GM19372 (cell line): ENCODE results near the gene ORM1.
"Not testable (repeated sequence)": the region's sequence is repeated elsewhere in the genome, so short reads cannot be mapped to it uniquely, and the experiment has no call there.

Experiments used
- ATAC-seq: cut with Tn5 transposase; IDR thresholded peaks from one replicate; pipeline ENCODE4 v1.9.1; 2021; ENCODE audit warnings: mild to moderate bottlenecking, low read depth, moderate library complexity; ENCODE audit not compliant: unreplicated experiment

The ORM1 gene

DNA sequence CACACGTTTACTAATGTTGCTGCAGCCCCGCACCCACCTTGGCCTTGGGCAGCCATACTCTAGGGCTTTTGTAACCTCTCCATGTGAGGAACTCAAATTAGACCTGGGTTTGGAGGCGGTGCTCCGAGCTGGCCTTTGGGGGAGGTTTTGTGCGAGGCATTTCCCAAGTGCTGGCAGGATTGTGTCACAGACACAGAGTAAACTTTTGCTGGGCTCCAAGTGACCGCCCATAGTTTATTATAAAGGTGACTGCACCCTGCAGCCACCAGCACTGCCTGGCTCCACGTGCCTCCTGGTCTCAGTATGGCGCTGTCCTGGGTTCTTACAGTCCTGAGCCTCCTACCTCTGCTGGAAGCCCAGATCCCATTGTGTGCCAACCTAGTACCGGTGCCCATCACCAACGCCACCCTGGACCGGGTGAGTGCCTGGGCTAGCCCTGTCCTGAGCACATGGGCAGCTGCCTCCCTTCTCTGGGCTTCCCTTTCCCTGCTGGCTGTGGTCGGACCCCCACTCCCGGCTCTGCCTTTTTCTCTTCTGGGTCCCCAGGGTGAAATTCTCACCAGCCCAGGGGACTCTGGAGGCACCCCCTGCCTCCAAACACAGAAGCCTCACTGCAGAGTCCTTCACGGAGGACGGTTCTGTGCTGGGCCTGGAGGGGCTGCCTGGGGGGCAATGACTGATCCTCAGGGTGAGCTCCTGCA, at the start of gene ORM1:
Gene ORM1, plus strand, starts transcription at position 268 of the 701 bp plus-strand sequence. Its CDS starts 36 bp downstream, at position 304.
- ATAC-seq: not testable (repeated sequence)

GRCh38 chr9:114273461-114273881, 49.4 kb upstream of the ORM1 start:
- no peak for ATAC-seq

DNA sequence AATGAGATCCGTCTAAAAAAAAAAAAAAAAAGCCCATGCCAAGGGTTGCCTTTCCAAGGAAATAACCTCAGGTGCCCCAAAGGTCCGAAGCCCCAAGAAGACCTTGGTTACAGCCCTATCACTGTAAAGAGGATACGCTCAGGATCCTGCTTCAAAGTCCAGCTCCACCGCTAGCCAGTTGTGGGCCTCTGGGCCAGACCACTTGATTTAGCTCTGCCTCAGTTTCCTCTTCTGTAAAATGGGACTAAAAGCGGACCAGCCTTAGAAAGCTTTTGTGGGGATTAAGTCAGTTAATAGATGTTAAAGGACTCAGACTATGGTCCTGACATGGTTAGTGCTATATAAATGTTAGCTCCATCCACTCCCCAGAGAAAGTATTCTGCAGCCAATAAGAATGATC, 48.7 kb upstream of the ORM1 start:
- no peak for ATAC-seq

DNA sequence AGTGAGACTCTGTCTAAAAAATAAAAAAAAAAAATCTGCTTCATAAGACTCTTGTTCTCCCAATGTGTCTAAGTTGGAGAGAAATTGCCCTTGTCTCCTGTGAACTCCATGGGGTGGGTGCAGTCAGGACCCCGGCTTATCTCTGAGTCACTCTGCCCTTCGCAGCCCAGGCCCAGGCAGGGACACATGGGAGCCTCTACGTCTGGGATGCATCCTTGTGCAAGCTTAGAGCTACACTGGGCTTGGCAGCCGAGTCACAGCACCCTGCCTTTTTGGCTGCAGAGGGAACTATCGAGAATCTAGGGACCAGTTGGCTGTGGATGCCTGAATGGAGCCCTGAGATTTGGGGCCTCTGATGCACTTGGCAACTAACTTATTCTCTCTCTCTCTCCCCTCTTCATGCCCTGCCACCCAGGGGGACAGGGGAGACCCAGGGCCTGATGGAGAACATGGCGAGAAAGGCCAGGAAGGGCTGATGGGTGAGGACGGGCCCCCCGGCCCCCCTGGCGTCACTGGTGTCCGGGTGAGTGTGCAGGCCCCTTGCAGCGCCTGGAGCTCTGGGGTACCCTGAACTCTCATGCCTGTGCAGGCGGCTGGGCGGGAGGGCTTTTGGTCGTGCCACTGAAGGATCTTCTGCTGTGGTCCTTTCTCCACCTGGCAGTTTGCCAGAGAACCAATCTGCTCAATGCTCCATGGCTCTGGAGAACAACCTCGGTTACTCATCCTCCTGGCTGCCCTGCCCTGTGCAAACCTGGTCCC, 47.5 kb upstream of the ORM1 start:
- ATAC-seq: no peak

- ATAC-seq: no peak
Observed at GRCh38 chr9:114276908-114277821, 45.7 kb upstream of the ORM1 start.

GRCh38 chr9:114278356-114278755, 44.5 kb upstream of the ORM1 start:
- no peak for ATAC-seq

DNA sequence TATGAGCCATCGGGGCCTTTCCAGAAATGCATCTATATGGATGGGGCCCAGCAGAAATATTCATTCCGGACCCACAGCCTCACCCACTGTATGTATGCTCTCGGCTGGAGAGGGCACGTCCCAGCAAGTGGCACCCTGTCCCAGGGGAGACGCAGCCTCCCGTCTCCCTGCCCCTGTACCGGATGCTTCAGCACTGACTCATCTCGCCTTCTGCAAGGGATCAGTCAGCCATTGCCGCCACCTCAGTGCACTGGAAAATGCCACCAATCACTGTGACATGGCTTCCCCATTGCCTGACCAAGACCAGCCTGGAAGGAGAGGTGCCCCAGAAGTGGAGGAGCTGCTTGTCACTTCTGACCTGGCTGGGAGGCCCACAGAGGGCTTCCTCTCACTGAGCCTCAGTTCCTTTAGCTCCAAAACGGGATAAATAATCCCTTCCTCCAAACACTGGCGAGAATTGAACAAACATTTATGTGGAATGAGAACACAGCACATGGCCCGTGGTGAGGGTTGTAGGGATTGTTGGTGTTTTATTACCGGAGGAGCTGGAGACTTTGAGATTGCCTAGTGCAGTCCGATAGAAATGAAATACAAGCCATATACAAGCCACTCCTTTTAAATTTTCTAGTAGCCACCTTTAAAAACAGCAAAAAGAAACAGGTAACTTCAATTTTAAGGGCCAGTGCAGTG, 43.9 kb upstream of the ORM1 start:
- ATAC-seq: no peak

GRCh38 chr9:114279693-114280092, 43.2 kb upstream of the ORM1 start:
- ATAC-seq: no peak

DNA sequence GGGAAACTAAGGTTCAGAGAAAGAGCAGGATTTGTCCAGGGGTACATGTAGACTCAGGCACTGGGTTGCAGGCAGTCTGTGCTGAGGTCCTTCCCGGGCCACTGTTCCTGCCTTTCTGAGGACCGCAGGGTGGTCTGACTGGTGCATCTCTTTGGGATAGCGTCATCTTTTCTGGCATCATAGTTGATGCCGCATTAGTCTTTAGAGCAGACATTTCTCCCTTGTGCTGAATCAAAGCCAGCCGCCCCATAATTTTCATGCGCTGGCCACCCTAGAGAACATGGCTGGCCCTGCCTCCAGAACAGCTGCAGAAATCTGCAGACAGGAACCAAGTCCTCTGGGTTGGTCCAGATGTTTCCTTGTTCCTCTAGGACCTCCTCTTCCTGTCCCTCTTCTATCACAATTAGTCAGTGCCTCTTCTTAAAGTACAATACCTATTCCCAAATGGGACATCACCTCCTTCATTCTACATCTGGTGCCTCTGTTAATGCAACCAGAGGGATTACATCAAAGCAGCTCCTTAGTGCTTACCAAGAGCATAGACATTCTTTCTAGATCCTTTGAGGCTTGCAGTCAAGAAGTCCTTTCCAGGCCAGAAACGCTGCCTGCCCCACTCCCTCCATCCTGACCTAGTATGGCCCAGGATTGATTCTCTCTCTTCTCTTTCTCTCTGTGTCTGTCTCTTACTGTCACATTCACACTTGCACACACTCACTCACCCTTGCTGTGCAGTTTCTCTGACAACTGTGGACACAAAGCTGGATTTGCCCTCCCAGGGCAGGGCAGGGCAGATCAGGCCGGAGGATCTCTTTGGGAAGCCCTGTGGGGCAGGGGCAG, 42.0 kb upstream of the ORM1 start:
- no peak for ATAC-seq

GRCh38 chr9:114281473-114282103, 41.3 kb upstream of the ORM1 start:
- no peak for ATAC-seq

DNA sequence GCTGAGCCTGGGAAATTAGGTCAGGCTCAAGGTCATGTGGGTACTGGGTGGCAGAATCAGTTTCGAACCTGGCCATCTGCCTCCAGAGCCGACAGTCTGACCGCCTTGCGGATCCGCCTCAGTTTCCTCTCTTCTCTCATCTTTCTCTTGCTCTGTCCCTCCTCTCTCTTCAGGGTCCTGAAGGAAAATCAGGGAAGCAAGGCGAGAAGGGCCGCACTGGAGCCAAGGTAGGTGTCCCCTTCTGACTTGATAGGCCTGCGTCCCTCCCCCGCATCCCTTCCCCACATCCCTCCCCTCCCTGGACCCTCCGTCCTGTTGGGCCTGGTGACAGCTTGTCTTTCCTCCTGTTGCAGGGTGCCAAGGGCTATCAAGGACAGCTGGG, 40.8 kb upstream of the ORM1 start:
- ATAC-seq: no peak

DNA sequence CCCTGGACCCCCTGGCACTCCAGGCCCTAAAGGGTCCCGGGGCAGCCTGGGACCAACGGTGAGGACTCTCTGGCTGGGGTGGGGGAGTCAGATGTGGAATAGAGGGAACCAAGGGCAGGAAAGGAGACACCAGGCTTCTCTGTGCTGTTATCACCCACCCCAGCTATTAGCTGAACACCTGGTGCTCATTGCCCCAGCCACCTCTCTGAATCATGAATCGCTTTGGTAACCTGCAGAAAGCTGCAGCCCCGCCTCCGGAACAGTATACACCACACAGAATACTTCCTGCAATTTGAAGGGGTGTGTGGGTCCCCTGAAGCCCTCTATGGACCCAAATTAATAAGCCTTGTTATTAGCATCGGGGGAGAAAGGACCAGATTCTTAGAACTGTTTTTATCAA, 40.4 kb upstream of the ORM1 start:
- ATAC-seq: no peak

DNA sequence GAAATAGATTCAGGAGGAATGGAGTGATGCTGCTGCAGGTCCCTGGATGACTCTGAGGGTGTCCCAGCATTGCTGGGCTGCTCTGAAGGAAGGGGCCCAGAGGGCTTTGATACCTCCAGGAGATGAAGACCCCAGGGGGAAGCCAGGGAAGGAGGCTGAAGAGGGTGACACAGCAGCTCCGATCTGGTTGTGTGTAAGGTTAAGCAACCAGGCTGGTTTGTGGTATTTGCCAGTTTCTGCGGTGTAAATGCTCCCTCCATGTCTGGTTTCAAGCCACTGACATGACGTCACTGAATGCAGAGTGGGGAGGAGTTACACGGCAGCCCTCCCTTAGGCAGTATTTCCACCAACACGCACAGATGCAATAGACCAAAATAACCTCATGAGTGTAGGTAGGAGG, 40.0 kb upstream of the ORM1 start:
- peak; percentile 72 for ATAC-seq

DNA sequence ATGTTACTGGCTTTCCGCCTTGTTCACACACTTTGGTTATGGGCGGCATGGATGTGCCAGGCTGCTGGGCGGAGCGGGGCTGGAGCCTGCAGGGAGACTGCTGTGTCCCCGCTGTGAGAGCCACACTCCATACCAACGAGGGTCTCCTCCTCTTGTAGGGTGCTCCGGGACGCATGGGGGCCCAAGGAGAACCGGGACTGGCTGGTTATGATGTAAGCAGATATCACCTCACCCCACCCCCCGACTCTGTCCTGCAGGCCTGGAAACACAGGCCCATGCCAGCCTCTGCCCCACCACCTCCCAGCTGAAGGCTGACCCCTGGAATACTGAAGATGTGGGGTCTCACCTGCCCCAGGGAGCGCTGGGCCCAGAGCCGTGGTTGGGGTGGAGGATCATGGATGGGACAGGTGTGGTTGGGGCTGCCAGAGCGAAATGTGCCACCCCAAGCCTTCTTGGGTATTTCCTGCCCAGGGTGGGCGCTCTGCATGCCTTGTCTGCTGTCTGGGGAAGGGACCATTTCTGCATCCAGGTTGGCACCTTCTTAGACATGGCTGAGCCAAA, 39.3 kb upstream of the ORM1 start:
- no peak for ATAC-seq

GRCh38 chr9:114284316-114285060, 38.4 kb upstream of the ORM1 start:
- ATAC-seq: no peak

GRCh38 chr9:114285166-114285867, 37.6 kb upstream of the ORM1 start:
- ATAC-seq: no peak

DNA sequence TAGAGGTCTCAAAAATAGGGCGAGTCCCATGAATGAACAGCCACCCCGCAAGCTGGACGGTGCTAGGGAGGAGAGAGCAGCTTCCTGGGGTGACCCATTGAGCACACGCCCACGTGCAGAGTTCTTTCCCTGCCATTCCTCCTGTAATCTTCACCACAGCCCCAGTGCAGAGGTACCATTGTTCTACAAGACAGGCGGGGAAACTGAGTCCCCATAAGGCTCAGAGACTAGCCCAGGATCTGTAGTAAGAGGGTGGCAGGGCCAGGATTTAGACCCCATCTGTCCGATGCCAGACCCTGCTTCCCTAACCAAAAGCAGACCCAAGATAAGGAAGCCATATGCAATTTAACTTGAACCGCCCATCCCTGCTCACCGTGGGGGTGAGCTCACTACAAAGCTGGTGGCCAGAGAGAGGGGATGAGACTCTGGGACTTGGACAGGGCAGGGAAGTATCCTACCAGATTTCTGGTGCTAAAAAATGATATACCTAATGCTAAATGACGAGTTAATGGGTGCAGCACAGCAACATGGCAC, 36.7 kb upstream of the ORM1 start:
- ATAC-seq: no peak
